Measurements from ENCODE around the gene TNIK. TPM values are rescaled to one million over a fixed set of nuclear protein-coding genes. Genes with fewer than 3 reads are reported as not detected.

The TNIK gene
- total RNA-seq, 2 donors from 2014 or later = 32.2 to 43.2 TPM

DNA sequence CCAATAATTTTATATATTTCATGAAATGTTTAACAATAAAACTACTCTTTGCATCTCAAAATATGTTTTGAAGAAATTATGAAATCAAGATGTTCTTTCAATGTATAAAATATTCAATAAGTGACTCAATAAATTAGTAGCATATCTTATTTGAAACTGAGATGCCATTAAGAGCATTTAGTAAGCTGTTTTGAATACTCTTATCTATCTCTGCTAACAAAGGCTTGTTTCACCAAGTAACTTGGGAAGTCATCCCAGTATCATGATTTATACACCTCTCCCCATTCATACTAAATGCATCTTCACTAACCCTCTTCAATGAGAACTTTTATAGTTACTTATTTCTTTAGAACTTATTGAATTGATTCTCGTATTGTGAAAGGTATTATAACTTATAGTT, 43.1 kb downstream of the TNIK start:
- H3K9me3 Mint-ChIP-seq = no peaks in the 10 kb centered on the region
- H3K4me3 Mint-ChIP-seq = no peak overlapping the region

DNA sequence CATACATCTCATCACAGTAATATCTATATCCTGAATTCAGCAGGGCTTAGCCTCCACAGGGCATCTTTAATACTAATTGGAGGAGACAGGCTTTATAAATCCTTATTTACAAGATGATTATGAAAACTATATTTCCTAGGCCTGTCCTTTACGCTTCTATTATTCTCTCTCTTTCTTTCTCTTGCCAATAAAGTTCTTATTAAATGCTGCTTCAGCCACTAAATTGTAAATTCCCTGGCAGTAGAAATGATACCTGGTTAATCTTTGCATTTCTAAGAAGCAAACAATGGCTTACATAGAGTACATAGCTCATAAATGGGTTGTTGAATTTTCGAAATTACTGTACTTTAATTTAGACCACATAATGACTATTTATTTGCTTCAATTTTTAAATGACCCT, 43.5 kb downstream of the TNIK start:
- Mint-ChIP-seq H3K4me3 (no peak overlapping the region), H3K9me3 (no peaks in the 10 kb centered on the region), H3K36me3 (ENCODE audit: insufficient read depth in 2 of 2) (peaks cover 0 to 1% of the 10 kb centered on the region in 2 donors), H3K27me3 (ENCODE audit: low read depth) (no peaks in the 10 kb centered on the region), H3K4me1 (ENCODE audit: low read depth) (peaks cover 28% of the 10 kb centered on the region), H3K27ac (no peak overlapping the region)
- DNase-seq (no peak), ATAC-seq (replicated peaks in 1 of 2) (no peak)

More for the DNA sequence above, 43.1 kb downstream of the TNIK start:
- ATAC-seq (replicated peaks in 1 of 2) = no peak
- DNase-seq = no peak
- Mint-ChIP-seq H3K36me3 (ENCODE audit: insufficient read depth in 2 of 2) (peaks cover 0 to 1% of the 10 kb centered on the region in 2 donors), H3K4me1 (ENCODE audit: low read depth) (peaks cover 24% of the 10 kb centered on the region), H3K27me3 (ENCODE audit: low read depth) (no peaks in the 10 kb centered on the region), H3K27ac (no peak overlapping the region)

DNA sequence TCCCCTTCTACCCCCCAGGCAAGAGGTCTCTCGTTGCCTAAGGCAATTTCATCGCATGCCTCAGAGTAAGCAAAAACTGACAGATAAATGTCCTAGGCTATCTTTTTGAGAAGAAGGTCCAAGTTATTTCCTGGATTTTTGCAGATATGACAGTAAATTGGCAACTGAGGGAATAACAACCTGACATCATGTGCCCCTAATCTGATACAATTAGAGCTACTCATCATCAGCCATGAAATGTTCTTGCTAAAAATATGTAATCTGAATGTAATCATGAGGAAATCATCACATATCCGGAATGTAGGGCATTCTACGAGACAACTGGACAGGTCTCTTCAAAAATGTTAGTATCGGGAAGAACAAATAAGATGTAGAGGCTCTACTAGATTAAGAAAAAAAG, 44.1 kb downstream of the TNIK start:
- ATAC-seq (replicated peaks in 1 of 2) (no peak), DNase-seq (no peak)
- Mint-ChIP-seq H3K27ac (no peak overlapping the region), H3K4me3 (no peak overlapping the region), H3K27me3 (ENCODE audit: low read depth) (no peaks in the 10 kb centered on the region), H3K9me3 (no peaks in the 10 kb centered on the region), H3K36me3 (ENCODE audit: insufficient read depth in 2 of 2) (no peaks in the 10 kb centered on the region), H3K4me1 (ENCODE audit: low read depth) (peaks cover 28% of the 10 kb centered on the region)

DNA sequence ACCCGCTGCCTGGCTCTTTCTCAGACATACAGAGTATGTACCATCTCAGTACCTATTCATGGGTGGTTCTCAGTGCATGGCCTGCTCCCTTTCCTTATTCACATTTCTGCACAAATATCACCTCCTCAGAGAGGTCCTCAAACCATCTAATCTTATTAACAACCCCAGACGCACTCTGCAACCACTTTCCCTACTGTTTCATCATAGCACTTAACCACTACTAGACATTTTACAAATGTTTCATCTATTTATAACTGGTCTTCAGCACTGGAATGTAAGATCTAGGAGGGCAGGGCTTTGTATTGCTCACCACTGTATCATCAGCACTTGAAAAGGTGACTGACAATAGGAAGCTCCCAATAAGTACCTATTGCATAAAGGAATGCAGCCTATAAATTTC, 45.1 kb downstream of the TNIK start:
- H3K4me1 Mint-ChIP-seq (ENCODE audit: low read depth) = peaks cover 32% of the 10 kb centered on the region

DNA sequence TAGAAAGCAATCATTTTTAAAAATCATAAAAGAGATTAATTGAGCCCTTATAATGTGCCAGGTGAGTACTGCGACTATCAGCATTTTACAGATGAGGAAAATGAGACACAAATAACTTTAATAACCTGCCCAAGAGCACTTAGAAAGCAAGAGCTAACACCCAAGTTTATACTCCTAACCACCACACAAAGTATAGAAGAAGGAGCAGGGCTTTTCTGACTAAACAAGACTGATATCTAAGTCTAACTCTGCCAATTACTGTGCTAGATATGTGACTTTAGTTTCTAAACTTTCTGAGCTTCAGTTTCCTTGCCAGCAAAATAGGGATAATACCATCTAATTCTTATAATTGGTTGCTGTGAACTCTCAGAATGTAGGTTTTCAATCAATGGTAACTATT, 47.7 kb downstream of the TNIK start:
- Mint-ChIP-seq H3K27ac (no peak overlapping the region), H3K36me3 (ENCODE audit: insufficient read depth in 2 of 2) (no peaks in the 10 kb centered on the region), H3K27me3 (ENCODE audit: low read depth) (no peaks in the 10 kb centered on the region), H3K9me3 (no peaks in the 10 kb centered on the region), H3K4me1 (ENCODE audit: low read depth) (peaks cover 47% of the 10 kb centered on the region), H3K4me3 (no peak overlapping the region)
- ATAC-seq (replicated peaks in 1 of 2) (no peak), DNase-seq (no peak)

More for the DNA sequence above, 45.1 kb downstream of the TNIK start:
- no peaks in the 10 kb centered on the region for H3K36me3 Mint-ChIP-seq (ENCODE audit: insufficient read depth in 2 of 2)
- H3K4me3 Mint-ChIP-seq = no peak overlapping the region
- no peaks in the 10 kb centered on the region for H3K9me3 Mint-ChIP-seq
- H3K27me3 Mint-ChIP-seq (ENCODE audit: low read depth) = no peaks in the 10 kb centered on the region
- DNase-seq = no peak
- no peak overlapping the region for H3K27ac Mint-ChIP-seq
- no peak for ATAC-seq (replicated peaks in 1 of 2)

DNA sequence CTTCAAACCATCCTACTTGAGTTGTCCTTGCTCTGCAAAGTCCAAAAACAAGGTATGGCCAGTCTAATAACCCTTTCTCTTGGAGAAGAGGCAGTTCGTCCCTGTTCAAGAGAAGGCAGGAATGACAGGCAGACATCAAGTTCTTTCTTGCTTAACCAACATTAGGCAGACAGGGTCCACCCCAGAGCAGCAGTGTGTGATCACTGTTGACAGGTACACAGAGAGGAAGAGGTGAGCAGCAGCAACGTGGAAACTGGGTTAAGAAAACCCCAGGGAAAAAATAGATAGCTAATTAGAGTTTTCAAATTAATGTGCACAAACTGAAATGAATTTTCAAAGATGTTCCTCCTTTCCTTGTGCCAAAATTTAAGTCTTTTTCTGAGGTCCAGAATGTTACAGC, 48.2 kb downstream of the TNIK start:
- no peak overlapping the region for H3K4me3 Mint-ChIP-seq
- no peak overlapping the region for H3K27ac Mint-ChIP-seq
- no peak for DNase-seq
- H3K4me1 Mint-ChIP-seq (ENCODE audit: low read depth) = peaks cover 52% of the 10 kb centered on the region
- no peaks in the 10 kb centered on the region for H3K9me3 Mint-ChIP-seq
- ATAC-seq (replicated peaks in 1 of 2) = no peak
- no peaks in the 10 kb centered on the region for H3K27me3 Mint-ChIP-seq (ENCODE audit: low read depth)
- no peaks in the 10 kb centered on the region for H3K36me3 Mint-ChIP-seq (ENCODE audit: insufficient read depth in 2 of 2)

DNA sequence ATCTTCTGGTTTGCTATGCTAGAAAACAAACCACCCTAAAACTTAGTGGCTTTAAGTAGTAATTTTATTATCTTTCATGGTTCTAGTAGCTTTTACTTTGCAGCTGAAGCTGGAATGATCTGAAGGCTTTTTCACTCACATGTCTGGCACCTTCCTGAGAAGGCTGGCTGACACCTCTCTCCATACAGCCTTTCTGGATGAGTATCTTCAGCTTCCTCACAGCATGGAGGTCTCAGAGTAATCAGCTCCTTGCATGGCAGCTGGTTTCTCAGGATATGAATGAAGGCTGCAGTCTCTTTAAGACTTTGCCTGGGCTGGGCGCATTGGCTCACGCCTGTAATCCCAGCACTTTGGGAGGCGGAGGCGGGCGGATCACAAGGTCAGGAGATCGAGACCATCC, 50.0 kb downstream of the TNIK start:
- DNase-seq (no peak), ATAC-seq (replicated peaks in 1 of 2) (no peak)
- H3K4me1 Mint-ChIP-seq (ENCODE audit: low read depth) = peaks cover 57% of the 10 kb centered on the region
- H3K36me3 Mint-ChIP-seq (ENCODE audit: insufficient read depth in 2 of 2) = peaks cover 0 to 2% of the 10 kb centered on the region in 2 donors
- no peak overlapping the region for H3K27ac Mint-ChIP-seq
- no peaks in the 10 kb centered on the region for H3K27me3 Mint-ChIP-seq (ENCODE audit: low read depth)
- no peak overlapping the region for H3K4me3 Mint-ChIP-seq
- no peaks in the 10 kb centered on the region for H3K9me3 Mint-ChIP-seq

DNA sequence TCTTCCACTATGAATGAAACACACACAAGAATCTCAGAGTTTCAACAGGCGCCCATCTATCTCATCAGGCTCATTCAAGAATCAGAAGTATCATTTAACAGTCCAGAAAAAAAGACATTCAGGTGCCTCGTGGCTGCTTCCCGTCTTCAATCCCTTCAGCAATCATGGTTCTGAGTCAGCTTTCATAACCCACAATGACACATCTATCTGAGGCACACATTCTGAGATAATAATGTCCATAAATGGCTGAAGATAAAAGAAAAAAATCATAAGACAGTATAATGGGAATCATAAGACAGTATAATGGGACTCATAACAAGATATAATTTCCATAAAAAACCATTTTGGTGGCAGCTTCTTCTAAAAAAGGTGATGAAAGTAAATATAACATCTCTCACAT, 52.4 kb downstream of the TNIK start:
- H3K4me1 Mint-ChIP-seq (ENCODE audit: low read depth) = peaks cover 47% of the 10 kb centered on the region
- peak; percentile 69 to 78 for ATAC-seq (replicated peaks in 1 of 2)

DNA sequence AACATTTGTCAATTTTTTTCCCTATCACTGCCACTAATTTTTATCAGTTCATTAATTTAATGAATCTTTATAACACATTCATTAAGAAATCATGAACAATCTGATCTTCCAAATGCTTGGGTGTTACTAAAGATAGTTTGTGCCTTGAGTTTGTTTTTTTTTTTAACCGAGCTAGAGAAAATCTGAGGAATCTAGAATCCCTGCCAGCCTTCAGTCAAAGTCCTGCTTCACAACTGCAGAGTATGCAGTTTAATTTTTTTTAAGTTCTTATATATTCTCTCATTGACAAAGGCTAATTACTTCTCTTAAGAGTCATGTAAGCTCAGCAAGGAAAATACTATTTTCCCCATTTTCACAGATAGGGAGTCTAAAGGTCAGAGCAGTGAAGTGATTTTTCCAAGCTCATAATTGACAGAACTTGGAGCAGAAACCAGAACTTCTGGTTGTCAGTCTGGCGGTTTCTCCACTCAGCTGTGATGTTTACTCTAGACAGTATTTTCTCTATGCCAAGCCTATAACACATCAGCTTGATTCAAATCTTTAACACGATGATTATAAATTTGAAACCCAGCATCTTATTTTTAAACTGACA, 55.7 kb downstream of the TNIK start:
- Mint-ChIP-seq H3K4me3 (no peak overlapping the region), H3K9me3 (no peaks in the 10 kb centered on the region), H3K27me3 (ENCODE audit: low read depth) (no peaks in the 10 kb centered on the region), H3K27ac (no peak overlapping the region), H3K4me1 (ENCODE audit: low read depth) (peaks cover 35% of the 10 kb centered on the region), H3K36me3 (ENCODE audit: insufficient read depth in 2 of 2) (peaks cover 0 to 3% of the 10 kb centered on the region in 2 donors)
- ATAC-seq (replicated peaks in 1 of 2) = no peak
- DNase-seq = no peak

More for the DNA sequence above, 52.4 kb downstream of the TNIK start:
- Mint-ChIP-seq H3K4me3 (peak overlapping the region in 1 of 2 donors; percentile 26), H3K27ac (peak overlapping the region; percentile 2), H3K36me3 (ENCODE audit: insufficient read depth in 2 of 2) (peaks cover 0 to 2% of the 10 kb centered on the region in 2 donors), H3K27me3 (ENCODE audit: low read depth) (no peaks in the 10 kb centered on the region), H3K9me3 (no peaks in the 10 kb centered on the region)
- peak; percentile 3 to 16 for DNase-seq

DNA sequence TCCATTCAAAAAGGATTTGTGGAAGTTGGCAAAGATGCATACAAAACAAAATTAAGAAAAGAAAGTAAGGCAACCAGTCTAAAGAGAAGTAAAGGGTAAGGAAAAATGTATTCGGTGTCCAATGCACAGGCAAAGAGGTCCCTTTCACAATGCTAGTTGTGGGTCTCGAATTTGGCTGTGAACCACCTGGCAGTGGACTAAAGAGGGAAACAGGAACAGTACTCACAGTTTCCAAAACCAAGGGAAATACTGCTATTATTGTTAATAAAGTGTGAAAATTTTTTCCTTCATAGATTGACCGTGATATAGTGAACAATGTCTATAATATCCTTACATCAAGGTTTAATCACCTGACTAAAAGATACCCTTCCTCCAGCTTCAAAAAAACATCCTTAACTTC, 57.9 kb downstream of the TNIK start:
- H3K36me3 Mint-ChIP-seq (ENCODE audit: insufficient read depth in 2 of 2) = peaks cover 0 to 3% of the 10 kb centered on the region in 2 donors
- ATAC-seq (replicated peaks in 1 of 2) (no peak), DNase-seq (no peak)
- no peaks in the 10 kb centered on the region for H3K27me3 Mint-ChIP-seq (ENCODE audit: low read depth)
- no peak overlapping the region for H3K27ac Mint-ChIP-seq
- no peaks in the 10 kb centered on the region for H3K9me3 Mint-ChIP-seq
- H3K4me3 Mint-ChIP-seq = no peak overlapping the region
- H3K4me1 Mint-ChIP-seq (ENCODE audit: low read depth) = peaks cover 24% of the 10 kb centered on the region

DNA sequence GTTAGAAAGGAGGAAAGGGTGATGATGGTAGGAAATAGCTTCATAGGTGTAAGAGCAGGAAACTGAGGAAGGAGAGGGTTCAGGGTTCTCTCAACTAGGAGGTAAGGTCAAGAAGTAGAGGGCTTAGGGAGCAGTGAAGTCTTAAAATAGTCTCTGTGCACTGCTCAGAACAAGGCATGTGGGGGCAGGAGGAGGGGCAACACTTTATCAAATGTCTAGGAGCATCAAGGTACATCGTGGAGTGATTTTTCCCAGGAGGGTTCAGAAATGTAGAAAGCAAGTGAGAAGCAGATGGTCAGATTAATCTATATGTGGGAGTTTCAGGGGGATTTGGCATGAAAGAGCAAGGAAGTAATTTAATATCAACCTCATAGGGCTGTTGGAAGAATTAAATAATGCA, 58.8 kb downstream of the TNIK start:
- H3K4me3 Mint-ChIP-seq = no peak overlapping the region
- H3K27ac Mint-ChIP-seq = no peak overlapping the region
- DNase-seq (no peak), ATAC-seq (replicated peaks in 1 of 2) (no peak)
- H3K4me1 Mint-ChIP-seq (ENCODE audit: low read depth) = peaks cover 15% of the 10 kb centered on the region
- no peaks in the 10 kb centered on the region for H3K9me3 Mint-ChIP-seq
- H3K36me3 Mint-ChIP-seq (ENCODE audit: insufficient read depth in 2 of 2) = peaks cover 0 to 1% of the 10 kb centered on the region in 2 donors
- H3K27me3 Mint-ChIP-seq (ENCODE audit: low read depth) = no peaks in the 10 kb centered on the region

DNA sequence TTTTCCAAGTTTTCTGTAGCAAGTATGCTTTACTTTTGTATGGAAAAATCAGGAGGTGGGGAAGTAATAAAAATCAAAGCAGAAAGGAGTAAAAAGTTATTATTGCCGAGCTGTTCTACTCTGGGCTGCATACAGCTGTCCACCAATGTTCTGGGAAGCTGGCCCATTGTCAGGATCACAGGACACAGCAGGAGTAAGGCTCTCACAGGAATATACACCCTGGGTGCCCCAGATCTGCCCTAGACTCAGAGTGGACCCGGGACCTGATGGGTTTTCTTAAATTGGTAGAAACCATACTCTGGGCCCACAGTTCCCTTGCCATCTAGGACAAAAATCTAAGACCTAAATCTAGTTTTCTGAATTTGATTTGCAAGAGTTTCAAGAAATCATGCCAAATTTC, 60.4 kb downstream of the TNIK start:
- Mint-ChIP-seq H3K27me3 (ENCODE audit: low read depth) (no peaks in the 10 kb centered on the region), H3K4me3 (no peak overlapping the region), H3K9me3 (no peaks in the 10 kb centered on the region), H3K36me3 (ENCODE audit: insufficient read depth in 2 of 2) (peaks cover 0 to 3% of the 10 kb centered on the region in 2 donors), H3K27ac (no peak overlapping the region), H3K4me1 (ENCODE audit: low read depth) (peaks cover 18% of the 10 kb centered on the region)
- DNase-seq (no peak), ATAC-seq (replicated peaks in 1 of 2) (no peak)

DNA sequence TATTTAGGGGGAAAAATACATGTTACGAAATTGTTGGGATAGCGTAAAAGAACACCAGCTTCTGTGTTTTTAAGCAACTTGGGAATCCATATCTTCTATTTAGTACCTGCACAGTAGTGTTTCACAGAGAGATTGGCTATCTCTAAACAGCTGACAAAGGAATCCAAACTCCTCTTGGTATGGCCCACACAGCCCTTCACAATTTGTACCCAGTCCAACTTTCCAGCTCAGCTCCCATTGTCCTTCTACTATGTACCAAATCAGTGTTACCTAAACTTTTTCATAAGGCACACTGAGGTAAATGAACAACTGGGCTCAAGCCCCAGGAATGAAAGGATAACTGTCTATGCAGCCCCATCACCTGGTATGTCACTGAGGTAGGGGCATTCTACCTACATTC, 61.9 kb downstream of the TNIK start:
- Mint-ChIP-seq H3K27ac (no peak overlapping the region), H3K36me3 (ENCODE audit: insufficient read depth in 2 of 2) (peaks cover 2 to 6% of the 10 kb centered on the region in 2 donors), H3K4me1 (ENCODE audit: low read depth) (peaks cover 13% of the 10 kb centered on the region), H3K4me3 (no peak overlapping the region), H3K27me3 (ENCODE audit: low read depth) (no peaks in the 10 kb centered on the region), H3K9me3 (no peaks in the 10 kb centered on the region)
- ATAC-seq (replicated peaks in 1 of 2) = no peak
- DNase-seq = no peak

DNA sequence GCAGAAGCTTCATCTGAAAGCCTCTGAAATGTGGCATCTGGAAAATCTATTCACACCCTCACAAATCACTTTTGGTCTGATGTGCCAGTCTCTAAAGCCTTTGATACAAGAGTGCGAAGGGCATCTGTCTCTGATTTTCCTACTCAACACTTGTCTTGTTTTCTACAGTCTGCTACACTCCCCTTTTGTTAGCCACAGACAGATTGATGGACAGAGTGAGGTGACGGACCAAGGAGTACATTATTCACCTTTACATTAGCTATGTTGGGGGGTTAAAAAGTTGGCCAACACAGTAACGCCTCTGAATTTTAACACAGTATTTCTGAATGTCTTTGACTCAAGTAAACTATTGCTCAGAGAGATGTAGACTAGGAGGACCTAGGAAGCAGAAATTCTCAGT, 63.1 kb downstream of the TNIK start:
- ATAC-seq (replicated peaks in 1 of 2) (no peak), DNase-seq (no peak)
- no peaks in the 10 kb centered on the region for H3K27me3 Mint-ChIP-seq (ENCODE audit: low read depth)
- no peaks in the 10 kb centered on the region for H3K9me3 Mint-ChIP-seq
- no peak overlapping the region for H3K27ac Mint-ChIP-seq
- no peak overlapping the region for H3K4me3 Mint-ChIP-seq
- H3K4me1 Mint-ChIP-seq (ENCODE audit: low read depth) = peaks cover 12% of the 10 kb centered on the region
- H3K36me3 Mint-ChIP-seq (ENCODE audit: insufficient read depth in 2 of 2) = peaks cover 4 to 6% of the 10 kb centered on the region in 2 donors

All from activated T-cell treated with anti-CD3 and anti-CD28 coated beads, Interleukin-2, amount 50 U/mL, for 72 hours (primary cell).